Raji (cell line): ENCODE results near the gene HEG1.

Experiments used
- POLR2A ChIP-seq: IDR thresholded peaks from 2 replicates; pipeline ENCODE4 v1.6.1; 2011; ENCODE audit warnings: low read depth, low read length, control low read depth; ENCODE audit not compliant: insufficient read depth

The HEG1 gene

GRCh38 chr3:125055913-125056745 lies at the start of gene HEG1:
Gene HEG1, minus strand, starts transcription at chr3:125055997. Its CDS starts 107 bp downstream, at chr3:125055890.
- TF ChIP-seq POLR2A: peak; percentile 56

GRCh38 chr3:125105116-125105515 lies 49.3 kb upstream of the HEG1 start:
- no peak for TF ChIP-seq POLR2A

- no peak for TF ChIP-seq POLR2A
These were observed 48.8 kb upstream of the HEG1 start for GRCh38 chr3:125104639-125105038.

- no peak for TF ChIP-seq POLR2A
These were observed 47.6 kb upstream of the HEG1 start for GRCh38 chr3:125103406-125103805.

- TF ChIP-seq POLR2A: no peak
These were observed 46.7 kb upstream of the HEG1 start for GRCh38 chr3:125102470-125102869.

- TF ChIP-seq POLR2A: no peak
These were observed 43.0 kb upstream of the HEG1 start for GRCh38 chr3:125098611-125099291.

- TF ChIP-seq POLR2A: no peak
These were observed 34.9 kb upstream of the HEG1 start for GRCh38 chr3:125090649-125091048.

- no peak for TF ChIP-seq POLR2A
These were observed 32.1 kb upstream of the HEG1 start for GRCh38 chr3:125087768-125088391.

GRCh38 chr3:125085166-125085565 lies 29.4 kb upstream of the HEG1 start:
- no peak for TF ChIP-seq POLR2A

GRCh38 chr3:125083776-125084175 lies 28.0 kb upstream of the HEG1 start:
- no peak for TF ChIP-seq POLR2A

- no peak for TF ChIP-seq POLR2A
These were observed 24.3 kb upstream of the HEG1 start for GRCh38 chr3:125080077-125080476.

- no peak for TF ChIP-seq POLR2A
These were observed 23.9 kb upstream of the HEG1 start for GRCh38 chr3:125079675-125080045.

GRCh38 chr3:125078951-125079674 lies 23.3 kb upstream of the HEG1 start:
- TF ChIP-seq POLR2A: no peak

- no peak for TF ChIP-seq POLR2A
These were observed 22.1 kb upstream of the HEG1 start for GRCh38 chr3:125077864-125078263.

GRCh38 chr3:125076464-125076863 lies 20.7 kb upstream of the HEG1 start:
- TF ChIP-seq POLR2A: no peak
